ENCODE data around the gene ZBTB16.

The ZBTB16 gene

GRCh38 chr11:114070464-114071139 is 11.1 kb downstream of the ZBTB16 start:
- no peak for ATAC-seq
- Mint-ChIP-seq H3K27me3 (no peaks in the 10 kb centered on the region), H3K4me1 (peaks cover 39% of the 10 kb centered on the region), H3K27ac (no peak overlapping the region), H3K4me3 (no peak overlapping the region), H3K9me3 (no peaks in the 10 kb centered on the region)
- no peak for DNase-seq

- Mint-ChIP-seq H3K4me1 (peaks cover 62% of the 10 kb centered on the region), H3K4me3 (peak overlapping the region; percentile 30 to 71), H3K27ac (peak overlapping the region; percentile 49 to 89)
These were observed 13.7 kb downstream of the ZBTB16 start for GRCh38 chr11:114073007-114073827.

GRCh38 chr11:114073828-114074381 is 14.4 kb downstream of the ZBTB16 start:
- Mint-ChIP-seq H3K9me3 (no peaks in the 10 kb centered on the region), H3K4me1 (peaks cover 69% of the 10 kb centered on the region), H3K27me3 (no peaks in the 10 kb centered on the region), H3K27ac (peak overlapping the region; percentile 39 to 89), H3K4me3 (peak overlapping the region; percentile 19 to 71)
- peak; percentile 43 to 66 for DNase-seq
- peak; percentile 88 for ATAC-seq

More at GRCh38 chr11:114073007-114073827, 13.7 kb downstream of the ZBTB16 start:
- Mint-ChIP-seq H3K27me3 (no peaks in the 10 kb centered on the region), H3K9me3 (no peaks in the 10 kb centered on the region)
- DNase-seq: no peak
- no peak for ATAC-seq

- Mint-ChIP-seq H3K4me3 (peak overlapping the region in 1 of 2 donors; percentile 59), H3K27me3 (no peaks in the 10 kb centered on the region), H3K4me1 (peaks cover 74% of the 10 kb centered on the region), H3K9me3 (no peaks in the 10 kb centered on the region), H3K27ac (no peak overlapping the region)
- DNase-seq (no peak), ATAC-seq (no peak)
These were observed 15.2 kb downstream of the ZBTB16 start for GRCh38 chr11:114074546-114075343.

- H3K27me3 Mint-ChIP-seq: no peaks in the 10 kb centered on the region
- H3K4me1 Mint-ChIP-seq: peaks cover 78% of the 10 kb centered on the region
These were observed 15.8 kb downstream of the ZBTB16 start for GRCh38 chr11:114075344-114075610.

GRCh38 chr11:114075891-114076441 is 16.5 kb downstream of the ZBTB16 start:
- Mint-ChIP-seq H3K9me3 (no peaks in the 10 kb centered on the region), H3K27me3 (no peaks in the 10 kb centered on the region), H3K4me1 (peaks cover 85% of the 10 kb centered on the region), H3K27ac (no peak overlapping the region), H3K4me3 (peak overlapping the region in 1 of 2 donors; percentile 51)
- DNase-seq (peak; percentile 23 to 39), ATAC-seq (no peak)

More at GRCh38 chr11:114075344-114075610, 15.8 kb downstream of the ZBTB16 start:
- H3K27ac Mint-ChIP-seq: no peak overlapping the region
- DNase-seq: no peak
- H3K4me3 Mint-ChIP-seq: no peak overlapping the region
- no peak for ATAC-seq
- no peaks in the 10 kb centered on the region for H3K9me3 Mint-ChIP-seq

- Mint-ChIP-seq H3K4me1 (peaks cover 81% of the 10 kb centered on the region), H3K9me3 (no peaks in the 10 kb centered on the region), H3K27ac (peak overlapping the region; percentile 13 to 57), H3K4me3 (peak overlapping the region; percentile 72 to 78), H3K27me3 (peaks cover 6% of the 10 kb centered on the region)
- DNase-seq: no peak
- no peak for ATAC-seq
These were observed 17.4 kb downstream of the ZBTB16 start for GRCh38 chr11:114076921-114077331.

- H3K9me3 Mint-ChIP-seq: no peaks in the 10 kb centered on the region
- peaks cover 73% of the 10 kb centered on the region for H3K4me1 Mint-ChIP-seq
- peaks cover 6% of the 10 kb centered on the region for H3K27me3 Mint-ChIP-seq
- H3K4me3 Mint-ChIP-seq: peak overlapping the region; percentile 72 to 78
- peak in 1 of 2 donors; percentile 48 for DNase-seq
- peak; percentile 35 for ATAC-seq
- H3K27ac Mint-ChIP-seq: peak overlapping the region; percentile 62 to 84
These were observed 18.2 kb downstream of the ZBTB16 start for GRCh38 chr11:114077482-114078305.

GRCh38 chr11:114078423-114078822 is 18.9 kb downstream of the ZBTB16 start:
- no peaks in the 10 kb centered on the region for H3K9me3 Mint-ChIP-seq

GRCh38 chr11:114079511-114080065 is 20.1 kb downstream of the ZBTB16 start:
- Mint-ChIP-seq H3K4me1 (peaks cover 69% of the 10 kb centered on the region), H3K9me3 (no peaks in the 10 kb centered on the region), H3K27me3 (peaks cover 6% of the 10 kb centered on the region), H3K4me3 (no peak overlapping the region), H3K27ac (peak overlapping the region in 1 of 2 donors; percentile 48)
- DNase-seq: no peak
- ATAC-seq: no peak

More at GRCh38 chr11:114078423-114078822, 18.9 kb downstream of the ZBTB16 start:
- peaks cover 69% of the 10 kb centered on the region for H3K4me1 Mint-ChIP-seq
- H3K4me3 Mint-ChIP-seq: no peak overlapping the region
- no peak for ATAC-seq
- no peak for DNase-seq
- peaks cover 6% of the 10 kb centered on the region for H3K27me3 Mint-ChIP-seq
- H3K27ac Mint-ChIP-seq: no peak overlapping the region

- no peak overlapping the region for H3K27ac Mint-ChIP-seq
- peaks cover 6% of the 10 kb centered on the region for H3K27me3 Mint-ChIP-seq
- ATAC-seq (peak; percentile 55), DNase-seq (no peak)
- peaks cover 66% of the 10 kb centered on the region for H3K4me1 Mint-ChIP-seq
- no peaks in the 10 kb centered on the region for H3K9me3 Mint-ChIP-seq
- no peak overlapping the region for H3K4me3 Mint-ChIP-seq
These were observed 20.7 kb downstream of the ZBTB16 start for GRCh38 chr11:114080219-114080618.

- Mint-ChIP-seq H3K27ac (no peak overlapping the region), H3K27me3 (peaks cover 6% of the 10 kb centered on the region), H3K9me3 (no peaks in the 10 kb centered on the region), H3K4me3 (no peak overlapping the region), H3K4me1 (peaks cover 68% of the 10 kb centered on the region)
- DNase-seq: no peak
- ATAC-seq: no peak
These were observed 21.3 kb downstream of the ZBTB16 start for GRCh38 chr11:114080769-114081168.

GRCh38 chr11:114081641-114082414 is 22.3 kb downstream of the ZBTB16 start:
- Mint-ChIP-seq H3K9me3 (no peaks in the 10 kb centered on the region), H3K27me3 (peaks cover 6% of the 10 kb centered on the region), H3K4me3 (no peak overlapping the region), H3K4me1 (peaks cover 69% of the 10 kb centered on the region), H3K27ac (peak overlapping the region in 1 of 2 donors; percentile 2)
- DNase-seq (no peak), ATAC-seq (no peak)

GRCh38 chr11:114082415-114082748 is 22.9 kb downstream of the ZBTB16 start:
- peaks cover 69% of the 10 kb centered on the region for H3K4me1 Mint-ChIP-seq
- peak overlapping the region in 1 of 2 donors; percentile 19 for H3K27ac Mint-ChIP-seq
- no peaks in the 10 kb centered on the region for H3K9me3 Mint-ChIP-seq
- no peak overlapping the region for H3K4me3 Mint-ChIP-seq
- DNase-seq (no peak), ATAC-seq (no peak)
- peaks cover 6% of the 10 kb centered on the region for H3K27me3 Mint-ChIP-seq

Data from stimulated activated naive CD8-positive, alpha-beta T cell treated with anti-CD3 and anti-CD28 coated beads, Interleukin-15, amount 100 ng/mL, for 72 hours (primary cell).